ENCODE measurements around the gene FRMD4A.

The FRMD4A gene

DNA sequence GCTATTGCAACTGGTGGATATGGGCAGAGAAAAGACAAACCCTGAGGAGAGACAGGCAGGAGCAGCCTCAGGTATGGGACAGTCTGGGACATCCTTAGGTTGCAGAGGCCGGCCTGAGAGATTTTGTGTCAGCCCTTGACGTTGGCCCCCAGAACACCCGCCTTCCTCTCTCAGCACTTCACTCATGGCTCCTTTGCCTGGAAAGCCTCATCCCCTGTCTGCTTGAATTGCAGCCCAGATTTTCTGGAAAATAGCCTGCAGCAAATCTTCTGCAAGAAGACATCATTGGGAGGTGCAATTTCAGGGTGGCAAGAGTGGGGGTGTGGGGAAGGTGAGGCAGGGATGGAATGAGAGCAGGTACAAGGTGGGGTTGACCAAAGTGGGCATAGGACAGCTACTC is 2.2 kb upstream of the FRMD4A start:
- Histone ChIP-seq H3K4me1 (ENCODE audit: control insufficient read depth, insufficient read depth, low read length) (peaks cover 22% of the 10 kb centered on the region), H3K9ac (ENCODE audit: low read length) (no peak overlapping the region), H3K36me3 (ENCODE audit: control insufficient read depth, insufficient read depth, low read length) (no peaks in the 10 kb centered on the region), H3K27me3 (ENCODE audit: control insufficient read depth, insufficient read depth, low read length) (no peaks in the 10 kb centered on the region), H3K4me3 (ENCODE audit: low read length) (no peak overlapping the region), H3K27ac (ENCODE audit: low read depth, low read length) (no peak overlapping the region)

DNA sequence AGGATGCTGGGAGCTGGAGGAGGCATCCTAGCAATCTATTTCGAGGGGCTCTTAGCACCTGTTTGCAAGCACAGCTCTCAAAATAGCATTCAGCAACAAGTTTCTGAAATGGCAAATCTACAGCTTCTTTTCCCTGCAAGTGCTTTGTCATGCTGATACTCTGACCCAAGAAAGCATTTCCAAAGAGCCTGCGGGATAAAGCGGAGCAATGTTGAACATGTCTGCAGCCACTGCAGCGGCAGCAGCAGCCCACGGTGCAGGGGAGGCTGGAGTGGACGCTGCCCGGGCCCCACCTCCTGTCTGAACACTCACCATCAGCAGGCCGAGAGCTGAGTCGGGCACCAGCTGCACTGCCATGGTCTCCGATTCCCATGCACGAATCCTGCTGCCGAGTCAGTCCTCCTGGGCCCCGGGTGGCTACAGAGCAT is 964 bp downstream of the FRMD4A start:
- Histone ChIP-seq H3K4me1 (ENCODE audit: control insufficient read depth, insufficient read depth, low read length) (peaks cover 17% of the 10 kb centered on the region), H3K9ac (ENCODE audit: low read length) (no peak overlapping the region), H3K27me3 (ENCODE audit: control insufficient read depth, insufficient read depth, low read length) (no peaks in the 10 kb centered on the region), H3K4me3 (ENCODE audit: low read length) (peak overlapping the region; percentile 49), H3K36me3 (ENCODE audit: control insufficient read depth, insufficient read depth, low read length) (no peaks in the 10 kb centered on the region), H3K27ac (ENCODE audit: low read depth, low read length) (no peak overlapping the region)

GRCh38 chr10:14328881-14329672 is 1.6 kb downstream of the FRMD4A start:
- H3K9ac ChIP-seq (ENCODE audit: low read length): no peak overlapping the region
- no peak overlapping the region for H3K4me3 ChIP-seq (ENCODE audit: low read length)

GRCh38 chr10:14327527-14327926 is 3.2 kb downstream of the FRMD4A start:
- Histone ChIP-seq H3K36me3 (ENCODE audit: control insufficient read depth, insufficient read depth, low read length) (no peaks in the 10 kb centered on the region), H3K4me3 (ENCODE audit: low read length) (no peak overlapping the region), H3K9ac (ENCODE audit: low read length) (no peak overlapping the region), H3K4me1 (ENCODE audit: control insufficient read depth, insufficient read depth, low read length) (peaks cover 10% of the 10 kb centered on the region), H3K27me3 (ENCODE audit: control insufficient read depth, insufficient read depth, low read length) (no peaks in the 10 kb centered on the region), H3K27ac (ENCODE audit: low read depth, low read length) (no peak overlapping the region)

More at GRCh38 chr10:14328881-14329672, 1.6 kb downstream of the FRMD4A start:
- H3K4me1 ChIP-seq (ENCODE audit: control insufficient read depth, insufficient read depth, low read length): peaks cover 17% of the 10 kb centered on the region
- H3K27ac ChIP-seq (ENCODE audit: low read depth, low read length): no peak overlapping the region
- no peaks in the 10 kb centered on the region for H3K27me3 ChIP-seq (ENCODE audit: control insufficient read depth, insufficient read depth, low read length)
- H3K36me3 ChIP-seq (ENCODE audit: control insufficient read depth, insufficient read depth, low read length): no peaks in the 10 kb centered on the region

- no peak overlapping the region for H3K9ac ChIP-seq (ENCODE audit: low read length)
- peaks cover 6% of the 10 kb centered on the region for H3K4me1 ChIP-seq (ENCODE audit: control insufficient read depth, insufficient read depth, low read length)
- no peak overlapping the region for H3K27ac ChIP-seq (ENCODE audit: low read depth, low read length)
- no peaks in the 10 kb centered on the region for H3K36me3 ChIP-seq (ENCODE audit: control insufficient read depth, insufficient read depth, low read length)
- no peaks in the 10 kb centered on the region for H3K27me3 ChIP-seq (ENCODE audit: control insufficient read depth, insufficient read depth, low read length)
- H3K4me3 ChIP-seq (ENCODE audit: low read length): no peak overlapping the region
Measured at GRCh38 chr10:14326581-14326980, 4.1 kb downstream of the FRMD4A start.

GRCh38 chr10:14325325-14325955 is 5.3 kb downstream of the FRMD4A start:
- no peaks in the 10 kb centered on the region for H3K36me3 ChIP-seq (ENCODE audit: control insufficient read depth, insufficient read depth, low read length)
- H3K4me3 ChIP-seq (ENCODE audit: low read length): no peak overlapping the region
- H3K27ac ChIP-seq (ENCODE audit: low read depth, low read length): no peak overlapping the region
- H3K4me1 ChIP-seq (ENCODE audit: control insufficient read depth, insufficient read depth, low read length): peaks cover under 1% of the 10 kb centered on the region
- H3K9ac ChIP-seq (ENCODE audit: low read length): no peak overlapping the region
- H3K27me3 ChIP-seq (ENCODE audit: control insufficient read depth, insufficient read depth, low read length): no peaks in the 10 kb centered on the region

DNA sequence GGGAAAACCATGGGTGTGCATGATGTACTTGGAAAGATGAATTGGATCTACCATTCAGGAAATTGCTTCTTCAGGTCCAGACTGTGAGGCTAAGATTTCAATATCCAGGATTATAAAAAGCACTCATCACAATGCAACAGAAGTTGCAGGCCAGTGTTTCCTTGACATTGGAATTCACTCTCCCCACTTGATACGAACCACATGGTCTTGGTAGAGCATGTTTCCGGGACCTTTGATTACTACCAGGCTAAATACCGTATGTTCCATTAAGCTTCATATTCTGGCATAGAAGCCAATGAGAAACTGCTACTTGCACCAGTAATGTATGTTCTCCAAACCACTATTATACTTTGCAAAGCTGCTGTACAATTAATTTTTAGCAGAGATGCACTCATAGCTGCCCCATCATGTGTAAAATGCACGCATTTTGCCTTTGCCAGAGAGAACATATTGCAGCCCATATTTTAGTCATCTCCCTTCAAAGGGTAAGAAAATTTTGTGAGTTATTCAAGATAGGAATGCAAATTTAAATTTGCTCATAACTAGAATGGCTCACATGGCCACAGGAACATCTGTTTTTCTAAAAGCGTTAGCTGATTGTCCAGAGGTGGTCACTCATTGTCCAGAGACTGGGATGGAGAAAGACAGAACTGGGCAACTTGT is 8.1 kb downstream of the FRMD4A start:
- no peaks in the 10 kb centered on the region for H3K36me3 ChIP-seq (ENCODE audit: control insufficient read depth, insufficient read depth, low read length)
- no peaks in the 10 kb centered on the region for H3K4me1 ChIP-seq (ENCODE audit: control insufficient read depth, insufficient read depth, low read length)
- no peaks in the 10 kb centered on the region for H3K27me3 ChIP-seq (ENCODE audit: control insufficient read depth, insufficient read depth, low read length)
- no peak overlapping the region for H3K4me3 ChIP-seq (ENCODE audit: low read length)
- H3K9ac ChIP-seq (ENCODE audit: low read length): no peak overlapping the region
- H3K27ac ChIP-seq (ENCODE audit: low read depth, low read length): no peak overlapping the region

GRCh38 chr10:14318007-14318406 is 12.7 kb downstream of the FRMD4A start:
- Histone ChIP-seq H3K9ac (ENCODE audit: low read length) (no peak overlapping the region), H3K27ac (ENCODE audit: low read depth, low read length) (no peak overlapping the region), H3K4me3 (ENCODE audit: low read length) (no peak overlapping the region), H3K4me1 (ENCODE audit: control insufficient read depth, insufficient read depth, low read length) (no peaks in the 10 kb centered on the region), H3K36me3 (ENCODE audit: control insufficient read depth, insufficient read depth, low read length) (no peaks in the 10 kb centered on the region), H3K27me3 (ENCODE audit: control insufficient read depth, insufficient read depth, low read length) (no peaks in the 10 kb centered on the region)

DNA sequence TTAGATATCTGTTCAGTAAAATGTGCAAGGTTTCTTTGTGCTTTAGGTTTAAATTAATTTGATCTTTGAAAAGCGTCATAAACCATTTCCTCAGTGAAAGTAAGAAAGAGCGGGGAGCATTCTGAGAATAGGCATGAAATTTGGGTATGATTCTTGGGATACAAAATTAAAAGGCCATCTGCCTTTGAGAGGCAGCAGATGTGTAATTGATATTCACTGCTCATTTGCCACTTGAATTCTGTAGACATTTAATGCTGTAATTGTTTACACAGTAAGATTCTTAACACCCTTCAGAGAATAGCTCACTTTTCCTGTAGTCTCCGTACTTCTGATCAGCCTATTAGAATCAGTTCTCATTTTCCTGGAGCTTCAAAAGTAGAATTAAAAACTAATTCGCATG is 18.7 kb downstream of the FRMD4A start:
- Histone ChIP-seq H3K4me3 (ENCODE audit: low read length) (no peak overlapping the region), H3K27me3 (ENCODE audit: control insufficient read depth, insufficient read depth, low read length) (no peaks in the 10 kb centered on the region), H3K9ac (ENCODE audit: low read length) (no peak overlapping the region), H3K4me1 (ENCODE audit: control insufficient read depth, insufficient read depth, low read length) (no peaks in the 10 kb centered on the region), H3K27ac (ENCODE audit: low read depth, low read length) (no peak overlapping the region), H3K36me3 (ENCODE audit: control insufficient read depth, insufficient read depth, low read length) (no peaks in the 10 kb centered on the region)

GRCh38 chr10:14311206-14311957 is 19.3 kb downstream of the FRMD4A start:
- no peak overlapping the region for H3K27ac ChIP-seq (ENCODE audit: low read depth, low read length)
- no peaks in the 10 kb centered on the region for H3K36me3 ChIP-seq (ENCODE audit: control insufficient read depth, insufficient read depth, low read length)
- H3K4me1 ChIP-seq (ENCODE audit: control insufficient read depth, insufficient read depth, low read length): no peaks in the 10 kb centered on the region
- no peaks in the 10 kb centered on the region for H3K27me3 ChIP-seq (ENCODE audit: control insufficient read depth, insufficient read depth, low read length)
- no peak overlapping the region for H3K4me3 ChIP-seq (ENCODE audit: low read length)
- H3K9ac ChIP-seq (ENCODE audit: low read length): no peak overlapping the region

DNA sequence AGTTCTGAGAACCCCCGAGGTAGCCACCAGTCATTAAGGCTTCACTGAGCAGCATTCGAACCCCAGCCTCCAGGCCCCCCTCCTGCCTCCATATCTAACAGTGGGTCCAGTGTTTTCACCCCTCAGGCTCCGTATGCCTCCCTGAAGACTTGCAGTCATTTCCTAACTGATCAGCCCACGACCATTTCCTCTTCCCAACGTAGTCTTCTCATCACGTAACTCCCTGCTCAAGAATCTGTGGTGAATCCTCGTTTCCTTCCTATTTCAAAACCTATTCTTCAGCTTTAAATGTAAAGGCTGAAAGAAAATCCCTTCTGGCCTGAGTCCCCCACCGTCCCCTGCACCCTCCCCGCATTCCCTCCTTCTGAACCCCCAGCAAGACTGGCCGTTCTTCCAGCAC is 21.1 kb downstream of the FRMD4A start:
- Histone ChIP-seq H3K27me3 (ENCODE audit: control insufficient read depth, insufficient read depth, low read length) (no peaks in the 10 kb centered on the region), H3K36me3 (ENCODE audit: control insufficient read depth, insufficient read depth, low read length) (no peaks in the 10 kb centered on the region), H3K4me3 (ENCODE audit: low read length) (no peak overlapping the region), H3K27ac (ENCODE audit: low read depth, low read length) (no peak overlapping the region), H3K9ac (ENCODE audit: low read length) (no peak overlapping the region), H3K4me1 (ENCODE audit: control insufficient read depth, insufficient read depth, low read length) (no peaks in the 10 kb centered on the region)

- no peak overlapping the region for H3K9ac ChIP-seq (ENCODE audit: low read length)
- H3K27ac ChIP-seq (ENCODE audit: low read depth, low read length): no peak overlapping the region
- H3K4me1 ChIP-seq (ENCODE audit: control insufficient read depth, insufficient read depth, low read length): no peaks in the 10 kb centered on the region
- H3K4me3 ChIP-seq (ENCODE audit: low read length): no peak overlapping the region
- H3K27me3 ChIP-seq (ENCODE audit: control insufficient read depth, insufficient read depth, low read length): no peaks in the 10 kb centered on the region
- no peaks in the 10 kb centered on the region for H3K36me3 ChIP-seq (ENCODE audit: control insufficient read depth, insufficient read depth, low read length)
Measured at GRCh38 chr10:14306190-14306589, 24.5 kb downstream of the FRMD4A start.
